ENCODE data around the gene ANKS6.

The ANKS6 gene

DNA sequence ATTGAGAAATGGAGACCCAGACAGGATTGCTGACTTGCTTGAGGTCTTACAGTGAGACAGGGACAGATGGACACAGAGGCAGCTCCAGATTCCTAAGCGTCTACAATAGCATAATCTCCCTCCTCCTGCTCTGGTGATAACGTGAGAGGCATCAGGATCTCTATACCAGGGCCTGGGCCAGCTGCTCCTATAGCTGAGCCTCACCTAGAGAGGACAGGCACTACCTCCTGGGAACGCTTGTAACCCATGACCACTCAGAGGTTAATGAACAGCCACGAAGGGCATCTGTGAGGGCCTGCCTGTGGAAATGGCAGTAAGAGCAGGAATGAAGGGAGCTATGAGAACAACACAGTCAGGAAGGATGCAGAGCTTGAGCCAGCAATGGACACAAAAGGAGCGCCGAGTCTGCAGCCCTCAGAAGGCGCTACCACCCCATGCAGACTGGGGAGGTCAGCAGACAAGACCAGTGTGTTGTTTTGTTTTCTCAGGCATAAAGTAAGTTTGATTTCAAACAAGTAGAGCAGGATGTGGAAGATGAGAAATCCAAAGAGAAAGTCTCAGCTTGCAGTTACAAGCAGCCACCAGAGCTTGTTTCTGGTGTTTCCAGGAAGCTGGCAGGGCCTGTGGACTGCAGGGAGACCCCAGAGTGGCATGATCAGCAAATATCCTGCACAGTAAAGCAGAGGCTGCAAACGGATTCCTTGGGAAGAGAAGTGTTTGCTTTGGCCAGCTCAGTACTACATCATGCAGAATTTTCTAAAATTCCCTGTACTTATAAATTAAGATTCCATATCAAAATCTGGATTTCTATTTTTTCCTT is 17.4 kb downstream of the ANKS6 start:
- no peak for DNase-seq
- TF ChIP-seq POLR2A (IDR thresholded peaks at IDR 0.05; ENCODE audit: low read length): no peak
- no peak for TF ChIP-seq GATA1 (IDR thresholded peaks at IDR 0.05; ENCODE audit: low read depth, low read length)

- TF ChIP-seq GATA1 (IDR thresholded peaks at IDR 0.05; ENCODE audit: low read depth, low read length): no peak
- no peak for TF ChIP-seq POLR2A (IDR thresholded peaks at IDR 0.05; ENCODE audit: low read length)
These were observed 18.1 kb downstream of the ANKS6 start for GRCh38 chr9:98778251-98778650.

DNA sequence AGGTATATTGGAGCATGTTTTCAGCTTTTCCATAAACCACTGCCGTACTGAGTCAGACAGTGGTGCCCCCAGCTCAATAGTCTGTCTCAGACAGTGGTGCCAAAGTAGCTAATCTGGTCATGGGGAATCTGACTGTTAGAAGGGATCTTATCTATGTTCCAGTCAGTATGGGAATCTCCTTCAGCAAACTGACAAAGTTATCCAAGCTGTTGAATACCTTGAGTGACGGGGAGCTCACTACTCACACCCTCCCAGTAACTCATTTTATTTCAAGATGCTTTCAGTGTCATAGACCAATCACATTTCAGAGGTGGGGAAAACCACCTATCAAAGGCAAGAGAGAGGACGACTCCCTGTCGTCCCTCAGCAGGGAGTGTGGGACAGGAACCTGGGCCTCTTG is 18.7 kb downstream of the ANKS6 start:
- DNase-seq: no peak
- TF ChIP-seq GATA1 (IDR thresholded peaks at IDR 0.05; ENCODE audit: low read depth, low read length) (no peak), POLR2A (IDR thresholded peaks at IDR 0.05; ENCODE audit: low read length) (no peak)

More at GRCh38 chr9:98778251-98778650, 18.1 kb downstream of the ANKS6 start:
- no peak for DNase-seq

GRCh38 chr9:98775831-98776441 is 20.4 kb downstream of the ANKS6 start:
- no peak for TF ChIP-seq GATA1 (IDR thresholded peaks at IDR 0.05; ENCODE audit: low read depth, low read length)
- no peak for TF ChIP-seq POLR2A (IDR thresholded peaks at IDR 0.05; ENCODE audit: low read length)
- DNase-seq: peak; percentile 64 to 74

- peak; percentile 33 to 52 for DNase-seq
- TF ChIP-seq POLR2A (IDR thresholded peaks at IDR 0.05; ENCODE audit: low read length) (no peak), GATA1 (IDR thresholded peaks at IDR 0.05; ENCODE audit: low read depth, low read length) (no peak)
These were observed 21.6 kb downstream of the ANKS6 start for GRCh38 chr9:98774746-98775145.

DNA sequence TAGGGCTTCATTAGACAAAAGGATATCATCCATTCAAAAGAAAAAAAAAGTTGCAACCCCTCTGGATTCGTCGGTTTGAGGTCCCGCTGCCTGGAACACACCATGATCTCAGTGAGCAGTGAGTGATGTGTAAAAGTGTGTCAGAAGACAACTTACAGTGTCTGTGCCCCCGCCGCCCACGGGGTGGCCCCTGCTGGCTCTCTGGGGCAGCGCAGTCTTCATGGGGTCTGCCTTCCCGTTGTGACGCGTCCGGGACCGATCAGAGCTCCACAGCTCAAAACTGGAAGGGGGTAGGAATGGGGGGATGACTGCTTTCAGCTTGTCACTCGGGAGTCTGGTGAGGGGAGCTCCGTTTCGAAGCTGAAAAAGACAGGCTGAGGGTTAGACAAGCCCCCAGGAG is 22.6 kb downstream of the ANKS6 start:
- no peak for DNase-seq

GRCh38 chr9:98772364-98773155 is 23.8 kb downstream of the ANKS6 start:
- TF ChIP-seq GATA1 (IDR thresholded peaks at IDR 0.05; ENCODE audit: low read depth, low read length) (no peak), POLR2A (IDR thresholded peaks at IDR 0.05; ENCODE audit: low read length) (no peak)
- DNase-seq: no peak

More for the DNA sequence above, 22.6 kb downstream of the ANKS6 start:
- TF ChIP-seq GATA1 (IDR thresholded peaks at IDR 0.05; ENCODE audit: low read depth, low read length) (no peak), POLR2A (IDR thresholded peaks at IDR 0.05; ENCODE audit: low read length) (no peak)

- TF ChIP-seq POLR2A (IDR thresholded peaks at IDR 0.05; ENCODE audit: low read length) (no peak), GATA1 (IDR thresholded peaks at IDR 0.05; ENCODE audit: low read depth, low read length) (no peak)
- DNase-seq: no peak
These were observed 25.0 kb downstream of the ANKS6 start for GRCh38 chr9:98771209-98771874.

DNA sequence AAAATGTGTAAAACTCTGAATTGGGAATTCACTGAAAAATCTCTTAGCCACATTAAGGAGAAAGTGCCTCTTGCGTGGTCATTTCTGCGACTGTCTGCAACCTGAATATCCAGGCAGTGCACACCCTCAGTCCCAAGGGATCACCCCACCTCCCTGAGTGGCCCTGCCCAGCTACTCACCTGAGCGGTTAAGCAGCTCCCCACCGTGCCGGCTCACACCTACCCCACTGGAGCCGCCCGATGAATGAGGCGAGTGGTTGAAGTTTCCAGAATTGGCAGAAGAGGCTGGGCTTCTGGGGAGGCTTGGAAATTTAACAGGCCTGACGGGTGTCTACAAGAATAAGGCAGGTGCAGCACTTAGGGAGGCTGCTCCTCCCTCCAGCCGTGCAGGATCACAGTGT is 25.6 kb downstream of the ANKS6 start:
- no peak for DNase-seq
- TF ChIP-seq POLR2A (IDR thresholded peaks at IDR 0.05; ENCODE audit: low read length): no peak
- TF ChIP-seq GATA1 (IDR thresholded peaks at IDR 0.05; ENCODE audit: low read depth, low read length): no peak

DNA sequence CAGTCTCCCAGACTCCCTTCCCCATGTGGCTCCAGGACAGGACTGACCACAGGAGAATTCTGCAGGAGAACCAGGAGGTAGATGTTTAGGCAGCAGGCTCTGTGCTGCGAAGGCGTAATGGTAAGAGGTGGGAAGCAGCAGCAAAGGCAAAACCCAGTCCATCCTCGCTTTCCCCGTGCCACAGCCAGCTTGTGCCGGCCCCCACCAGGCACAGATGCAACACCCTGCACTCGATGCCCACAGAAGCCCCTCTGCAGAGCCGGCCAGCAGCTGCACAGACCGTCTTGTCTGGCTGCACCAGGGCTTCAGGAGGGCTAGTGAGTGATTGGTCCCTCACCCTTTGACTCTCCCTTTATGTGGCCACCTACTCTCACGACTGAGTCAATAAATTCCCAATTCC is 28.0 kb downstream of the ANKS6 start:
- no peak for TF ChIP-seq GATA1 (IDR thresholded peaks at IDR 0.05; ENCODE audit: low read depth, low read length)
- no peak for TF ChIP-seq POLR2A (IDR thresholded peaks at IDR 0.05; ENCODE audit: low read length)
- DNase-seq: no peak

GRCh38 chr9:98767915-98768314 is 28.4 kb downstream of the ANKS6 start:
- TF ChIP-seq GATA1 (IDR thresholded peaks at IDR 0.05; ENCODE audit: low read depth, low read length) (no peak), POLR2A (IDR thresholded peaks at IDR 0.05; ENCODE audit: low read length) (no peak)
- no peak for DNase-seq

DNA sequence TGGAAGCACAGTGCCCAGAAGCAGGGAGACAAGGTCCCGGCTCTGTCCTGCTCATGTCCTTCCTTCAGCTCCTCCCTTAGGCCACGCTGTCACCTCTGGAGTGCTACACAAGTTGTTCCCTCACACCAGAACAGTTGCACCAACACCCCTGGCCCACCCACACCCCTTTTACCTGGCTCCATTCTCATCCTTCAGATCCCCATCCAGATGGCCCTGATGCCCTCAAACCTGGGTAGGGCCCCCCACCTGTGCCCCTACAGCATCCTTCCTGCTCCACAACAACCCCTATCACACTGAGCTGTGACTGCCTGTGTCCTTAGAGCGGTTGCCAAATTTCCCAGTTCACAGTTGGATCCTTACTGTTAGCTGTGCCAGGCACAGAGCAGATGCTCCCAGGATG is 29.2 kb downstream of the ANKS6 start:
- DNase-seq: no peak
- TF ChIP-seq POLR2A (IDR thresholded peaks at IDR 0.05; ENCODE audit: low read length) (no peak), GATA1 (IDR thresholded peaks at IDR 0.05; ENCODE audit: low read depth, low read length) (no peak)

- no peak for TF ChIP-seq GATA1 (IDR thresholded peaks at IDR 0.05; ENCODE audit: low read depth, low read length)
- no peak for TF ChIP-seq POLR2A (IDR thresholded peaks at IDR 0.05; ENCODE audit: low read length)
- DNase-seq: no peak
These were observed 29.8 kb downstream of the ANKS6 start for GRCh38 chr9:98766586-98766985.

GRCh38 chr9:98765256-98765655 is 31.1 kb downstream of the ANKS6 start:
- TF ChIP-seq POLR2A (IDR thresholded peaks at IDR 0.05; ENCODE audit: low read length) (no peak), GATA1 (IDR thresholded peaks at IDR 0.05; ENCODE audit: low read depth, low read length) (no peak)
- no peak for DNase-seq

Measured in erythroblast (primary cell).